ENCODE measurements around the gene PEX11A.

Gene PEX11A

GRCh38 chr15:89728254-89728653 lies 37.7 kb upstream of the PEX11A start (continued):
- TF ChIP-seq ZSCAN4 (tag by site-specific recombination; IDR thresholded peaks at IDR 0.05) (no peak), ZNF529 (tag by site-specific recombination; IDR thresholded peaks at IDR 0.05; ENCODE audit: insufficient replicate concordance) (no peak), CTCF (tag by site-specific recombination; IDR thresholded peaks at IDR 0.05) (no peak), ZNF114 (tag by site-specific recombination; IDR thresholded peaks at IDR 0.05) (no peak), ZNF174 (tag by site-specific recombination; IDR thresholded peaks at IDR 0.05) (no peak), ZNF175 (tag by site-specific recombination; IDR thresholded peaks at IDR 0.05) (no peak), ZNF701 (tag by site-specific recombination; IDR thresholded peaks at IDR 0.05) (no peak), ZNF600 (tag by site-specific recombination; IDR thresholded peaks at IDR 0.05) (no peak), ZBTB1 (tag by site-specific recombination; IDR thresholded peaks at IDR 0.05) (no peak)

GRCh38 chr15:89725064-89725463 lies 34.5 kb upstream of the PEX11A start:
- POLR2A ChIA-PET, result no interaction called here
- CTCF ChIA-PET, result interaction anchor here (0.5 to 0.7 kb wide), 3 partner anchors 12 to 150 kb away, joined by 3 read pairs; no protein-coding TSS in a partner anchor
- Histone ChIP-seq H3K4me1 (ENCODE audit: control insufficient read depth, insufficient read depth, low read length) (no peaks in the 10 kb centered on the region), H3K27ac (ENCODE audit: extremely low read depth, low read depth, low read length) (no peak overlapping the region), H3K4me3 (ENCODE audit: low read depth, low read length) (no peak overlapping the region), H3K36me3 (ENCODE audit: control insufficient read depth in 2 of 2, insufficient read depth in 1 of 2, low read length in 2 of 2) (no peaks in the 10 kb centered on the region), H3K9me3 (ENCODE audit: control insufficient read depth, insufficient read depth, low read depth, low read length) (no peaks in the 10 kb centered on the region)
- TF ChIP-seq ZNF146 (tag by site-specific recombination; IDR thresholded peaks at IDR 0.05), result peak; percentile 55; the same call in 1 of the 2 replicates
- no peak for TF ChIP-seq ZNF292 (tag by site-specific recombination; IDR thresholded peaks at IDR 0.05; ENCODE audit: borderline replicate concordance, low read depth)

- TF ChIP-seq ZNF488 (tag by site-specific recombination; IDR thresholded peaks at IDR 0.05), result no peak
- peak; percentile 99 for TF ChIP-seq ZNF184 (tag by site-specific recombination; IDR thresholded peaks at IDR 0.05)
- Histone ChIP-seq H3K36me3 (ENCODE audit: control insufficient read depth in 2 of 2, insufficient read depth in 1 of 2, low read length in 2 of 2) (no peaks in the 10 kb centered on the region), H3K9me3 (ENCODE audit: control insufficient read depth, insufficient read depth, low read depth, low read length) (no peaks in the 10 kb centered on the region), H3K4me3 (ENCODE audit: low read depth, low read length) (no peak overlapping the region), H3K4me1 (ENCODE audit: control insufficient read depth, insufficient read depth, low read length) (no peaks in the 10 kb centered on the region), H3K27ac (ENCODE audit: extremely low read depth, low read depth, low read length) (no peak overlapping the region)
- ChIA-PET CTCF (interaction anchor here (0.6 to 1.0 kb wide), 3 partner anchors 22 to 344 kb away, joined by 3 to 4 read pairs (median 3); no protein-coding TSS in a partner anchor), POLR2A (no interaction called here)
Measured at GRCh38 chr15:89724621-89725020, 34.1 kb upstream of the PEX11A start.

- H3K27ac ChIP-seq (ENCODE audit: extremely low read depth, low read depth, low read length), result no peak overlapping the region
- no peaks in the 10 kb centered on the region for H3K9me3 ChIP-seq (ENCODE audit: control insufficient read depth, insufficient read depth, low read depth, low read length)
- H3K36me3 ChIP-seq (ENCODE audit: control insufficient read depth in 2 of 2, insufficient read depth in 1 of 2, low read length in 2 of 2), result no peaks in the 10 kb centered on the region
- POLR2A ChIA-PET, result no interaction called here
- H3K4me3 ChIP-seq (ENCODE audit: low read depth, low read length), result no peak overlapping the region
- CTCF ChIA-PET, result interaction anchor here (0.6 to 1.0 kb wide), 3 partner anchors 17 to 450 kb away, joined by 3 to 5 read pairs (median 3); no protein-coding TSS in a partner anchor
- H3K4me1 ChIP-seq (ENCODE audit: control insufficient read depth, insufficient read depth, low read length), result no peaks in the 10 kb centered on the region
- TF ChIP-seq ZNF560 (tag by site-specific recombination; IDR thresholded peaks at IDR 0.05; ENCODE audit: borderline replicate concordance), result peak; percentile 80
- no peak for TF ChIP-seq ZFP41 (tag by site-specific recombination; IDR thresholded peaks at IDR 0.05; ENCODE audit: borderline replicate concordance)
- peak; percentile 41; the same call in 1 of the 2 replicates for TF ChIP-seq ZBTB8A (tag by site-specific recombination; IDR thresholded peaks at IDR 0.05)
- TF ChIP-seq ELK4 (IDR thresholded peaks at IDR 0.05; ENCODE audit: borderline replicate concordance, low read depth, low read length), result no peak
- TF ChIP-seq ZNF140 (tag by site-specific recombination; IDR thresholded peaks at IDR 0.05), result peak; percentile 64
- TF ChIP-seq ZNF623 (tag by site-specific recombination; IDR thresholded peaks at IDR 0.05), result peak; percentile 75
- TF ChIP-seq ZBTB48 (tag by site-specific recombination; IDR thresholded peaks at IDR 0.05), result no peak
- 0 out of 2 replicates have a peak, but pooled peaks have one; percentile 56 for TF ChIP-seq ZNF558 (tag by site-specific recombination; IDR thresholded peaks at IDR 0.05)
- 0 out of 2 replicates have a peak, but pooled peaks have one; percentile 11 for TF ChIP-seq AEBP2 (tag by site-specific recombination; IDR thresholded peaks at IDR 0.05; ENCODE audit: borderline replicate concordance)
- TF ChIP-seq ZNF292 (tag by site-specific recombination; IDR thresholded peaks at IDR 0.05; ENCODE audit: borderline replicate concordance, low read depth), result 0 out of 2 replicates have a peak, but pooled peaks have one; percentile 51
- peak; percentile 47; the same call in 1 of the 2 replicates for TF ChIP-seq ZNF664 (tag by site-specific recombination; IDR thresholded peaks at IDR 0.05)
- no peak for TF ChIP-seq ZNF335 (tag by site-specific recombination; conservative IDR thresholded peaks at IDR 0.05)
Measured at GRCh38 chr15:89723031-89723430, 32.5 kb upstream of the PEX11A start.

Data from HEK293 (cell line).